Kidney (tissue), 14 donors: ENCODE data around the gene SLC1A2. TPM values are rescaled to one million over a fixed set of nuclear protein-coding genes. Genes with fewer than 3 reads are reported as not detected.

Experiments used
- DNase-seq, 5 donors: peaks; one replicate each; pipeline ENCODE4 v3.0.0-alpha.2; 2013 to 2020
- FAIRE-seq: peaks from 2 replicates; lab custom pipeline; 2012; peaks lifted over from hg19 to GRCh38; lab: Jason Lieb, UNC
- H3K27ac ChIP-seq, 2 donors: one replicate each; pipeline ENCODE4 v1.7.0; 2013; ENCODE audit warnings: low read depth in 2 of 2, low read length in 2 of 2, inconsistent platforms in 1 of 2
- H3K27me3 ChIP-seq: one replicate; pipeline ENCODE4 v1.7.1; 2013; ENCODE audit warnings: low read length, inconsistent platforms; ENCODE audit not compliant: control insufficient read depth, insufficient read depth
- H3K36me3 ChIP-seq, 3 donors: one replicate each; pipeline versions ENCODE4 v1.7.0 to v1.7.1; 2013; ENCODE audit warnings: low read length in 3 of 3, control low read depth in 1 of 3, inconsistent platforms in 1 of 3; ENCODE audit not compliant: insufficient read depth in 3 of 3, control insufficient read depth in 2 of 3
- H3K4me1 ChIP-seq, 3 donors: one replicate each; pipeline versions ENCODE4 v1.7.0 to v1.7.1; 2013; ENCODE audit warnings: low read length in 3 of 3, inconsistent platforms in 1 of 3, low read depth in 1 of 3; ENCODE audit not compliant: control insufficient read depth in 2 of 3, insufficient read depth in 2 of 3
- H3K4me3 ChIP-seq, 3 donors: one replicate each; pipeline versions ENCODE4 v1.7.0 to v1.8.1; 2013; ENCODE audit warnings: low read length in 3 of 3, control low read depth in 1 of 3, inconsistent platforms in 1 of 3
- H3K9ac ChIP-seq, 3 donors: one replicate each; pipeline versions ENCODE4 v1.7.0 to v1.7.1; 2013; ENCODE audit warnings: low read length in 3 of 3, control low read depth in 1 of 3, inconsistent platforms in 1 of 3
- H3K9me3 ChIP-seq, 3 donors: one replicate each; pipeline versions ENCODE4 v1.7.0 to v1.7.1; 2013; ENCODE audit warnings: low read length in 3 of 3, control low read depth in 1 of 3, inconsistent platforms in 1 of 3; ENCODE audit not compliant: control insufficient read depth in 2 of 3, insufficient read depth in 1 of 3
- intact Hi-C: fragments of 100-400 bp; cut with DNase I; formaldehyde crosslinking; loops from one replicate; pipeline ENCODE4 v1.11.1; 2022
- polyA plus RNA-seq: library from polyadenylated mRNA; stranded (reverse); fragments of 350-450 nt; fragmentation: Illumina TruSeq; extraction: RNeasy Lipid Tissue Mini Kit (QIAGEN cat#74804); gene quantifications from one replicate; pipeline ENCODE4 v1.2.3, GENCODE V29; 2014; ENCODE audit warnings: low read depth, low replicate concordance; ENCODE audit not compliant: insufficient read depth
- total RNA-seq: library from RNA; stranded (reverse); fragmentation: NEBNext Ultra II Directional; extraction: Animal tissue kit (Norgen Biotek cat#: 25700); gene quantifications from one replicate; pipeline ENCODE4 v1.2.1, GENCODE V29; 2021
- TF ChIP-seq, protein P1 (sequence below): IDR thresholded peaks from 3 replicates; pipeline ENCODE4 v1.5.1; 2012; ENCODE audit warnings: mild to moderate bottlenecking, moderate library complexity, borderline replicate concordance; ENCODE audit not compliant: insufficient read depth; ENCODE audit errors: extremely low read depth
- donor health status: control.
- donor health status: control.
- donor health status: control.
- donor health status: control.
- donor health status: control.
- donor health status: DM: yes; HTN: yes; CAD: no.
- donor health status: Normal renal cell carcinoma (clear cell type).

The SLC1A2 gene
- total and polyA plus RNA-seq, 2 donors from 2014 or later, result 0.11 to 0.28 TPM

DNA sequence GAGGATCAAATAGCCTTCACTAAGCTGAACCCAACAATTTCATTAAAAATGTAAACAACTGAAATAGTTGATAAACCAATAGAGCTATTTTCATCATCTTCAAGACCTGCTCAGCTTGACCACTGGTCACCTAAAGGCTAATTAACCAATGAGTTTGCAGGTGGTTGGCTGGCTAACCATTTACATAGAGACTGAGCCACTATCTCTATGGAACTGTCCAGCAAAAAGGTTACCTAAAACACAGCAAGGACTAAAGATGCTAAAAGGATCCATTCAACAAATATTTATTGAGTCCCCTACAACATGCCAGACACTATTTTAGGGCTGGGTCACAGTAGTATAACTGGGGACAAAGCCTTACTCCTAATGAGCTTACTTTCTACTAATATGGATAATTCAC lies 156.6 kb downstream of the SLC1A2 start:
- H3K27me3 ChIP-seq, result no peaks in the 10 kb centered on the region
- no peaks in the 10 kb centered on the region for H3K9me3 ChIP-seq
- no peak overlapping the region for H3K27ac ChIP-seq
- H3K9ac ChIP-seq, result no peak overlapping the region
- TF ChIP-seq, protein P1, sequence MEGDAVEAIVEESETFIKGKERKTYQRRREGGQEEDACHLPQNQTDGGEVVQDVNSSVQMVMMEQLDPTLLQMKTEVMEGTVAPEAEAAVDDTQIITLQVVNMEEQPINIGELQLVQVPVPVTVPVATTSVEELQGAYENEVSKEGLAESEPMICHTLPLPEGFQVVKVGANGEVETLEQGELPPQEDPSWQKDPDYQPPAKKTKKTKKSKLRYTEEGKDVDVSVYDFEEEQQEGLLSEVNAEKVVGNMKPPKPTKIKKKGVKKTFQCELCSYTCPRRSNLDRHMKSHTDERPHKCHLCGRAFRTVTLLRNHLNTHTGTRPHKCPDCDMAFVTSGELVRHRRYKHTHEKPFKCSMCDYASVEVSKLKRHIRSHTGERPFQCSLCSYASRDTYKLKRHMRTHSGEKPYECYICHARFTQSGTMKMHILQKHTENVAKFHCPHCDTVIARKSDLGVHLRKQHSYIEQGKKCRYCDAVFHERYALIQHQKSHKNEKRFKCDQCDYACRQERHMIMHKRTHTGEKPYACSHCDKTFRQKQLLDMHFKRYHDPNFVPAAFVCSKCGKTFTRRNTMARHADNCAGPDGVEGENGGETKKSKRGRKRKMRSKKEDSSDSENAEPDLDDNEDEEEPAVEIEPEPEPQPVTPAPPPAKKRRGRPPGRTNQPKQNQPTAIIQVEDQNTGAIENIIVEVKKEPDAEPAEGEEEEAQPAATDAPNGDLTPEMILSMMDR, result no peak
- DNase-seq, result no peak
- H3K4me3 ChIP-seq, result no peak overlapping the region
- no peaks in the 10 kb centered on the region for H3K4me1 ChIP-seq
- intact Hi-C loops, result no loop called here
- no peak for FAIRE-seq
- H3K36me3 ChIP-seq, result no peaks in the 10 kb centered on the region

DNA sequence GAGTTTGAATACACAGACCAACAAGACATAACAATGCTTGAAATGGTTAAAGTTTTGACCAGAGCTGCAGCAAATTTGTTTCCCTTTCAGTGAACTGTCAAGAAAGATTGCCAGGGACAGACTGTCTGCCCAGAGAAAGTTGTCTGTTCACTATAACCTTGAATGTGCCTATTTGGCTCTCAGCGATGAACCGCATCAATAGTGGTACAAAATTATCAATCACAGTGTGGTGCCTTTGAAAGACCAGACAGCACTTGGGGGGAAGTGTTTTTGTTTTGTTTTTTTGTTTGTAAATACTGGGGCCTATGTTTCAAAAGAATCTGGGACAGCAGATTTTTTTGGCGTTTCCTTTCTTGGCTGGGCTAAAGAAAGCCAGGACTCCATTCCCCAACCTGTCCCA lies 157.3 kb downstream of the SLC1A2 start:
- H3K9me3 ChIP-seq, result no peaks in the 10 kb centered on the region
- TF ChIP-seq, protein P1, result no peak
- no peak for FAIRE-seq
- no peaks in the 10 kb centered on the region for H3K36me3 ChIP-seq
- H3K27me3 ChIP-seq, result no peaks in the 10 kb centered on the region
- DNase-seq, result no peak
- intact Hi-C loops, result no loop called here
- no peaks in the 10 kb centered on the region for H3K4me1 ChIP-seq
- H3K27ac ChIP-seq, result no peak overlapping the region
- H3K4me3 ChIP-seq, result no peak overlapping the region
- no peak overlapping the region for H3K9ac ChIP-seq

DNA sequence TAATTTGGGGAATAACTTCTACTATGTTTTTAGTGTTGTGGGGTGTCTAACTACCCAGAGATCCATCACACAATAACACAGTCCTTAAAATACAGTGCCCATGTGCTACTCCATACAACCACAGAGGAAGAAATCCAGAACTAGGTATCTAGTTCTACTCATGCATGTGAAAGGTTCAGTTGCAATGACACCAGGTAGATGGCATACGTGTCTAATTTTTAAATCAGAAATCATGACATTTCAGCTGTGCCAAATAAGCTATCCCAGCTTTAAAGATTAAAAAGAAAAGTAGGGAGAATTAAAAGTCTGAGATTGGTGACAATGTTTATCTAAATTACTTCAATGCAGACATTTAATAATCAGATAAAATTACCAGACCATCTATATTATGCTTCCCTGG lies 158.2 kb downstream of the SLC1A2 start:
- no peak overlapping the region for H3K9ac ChIP-seq
- no peak for FAIRE-seq
- TF ChIP-seq, protein P1, result no peak

DNA sequence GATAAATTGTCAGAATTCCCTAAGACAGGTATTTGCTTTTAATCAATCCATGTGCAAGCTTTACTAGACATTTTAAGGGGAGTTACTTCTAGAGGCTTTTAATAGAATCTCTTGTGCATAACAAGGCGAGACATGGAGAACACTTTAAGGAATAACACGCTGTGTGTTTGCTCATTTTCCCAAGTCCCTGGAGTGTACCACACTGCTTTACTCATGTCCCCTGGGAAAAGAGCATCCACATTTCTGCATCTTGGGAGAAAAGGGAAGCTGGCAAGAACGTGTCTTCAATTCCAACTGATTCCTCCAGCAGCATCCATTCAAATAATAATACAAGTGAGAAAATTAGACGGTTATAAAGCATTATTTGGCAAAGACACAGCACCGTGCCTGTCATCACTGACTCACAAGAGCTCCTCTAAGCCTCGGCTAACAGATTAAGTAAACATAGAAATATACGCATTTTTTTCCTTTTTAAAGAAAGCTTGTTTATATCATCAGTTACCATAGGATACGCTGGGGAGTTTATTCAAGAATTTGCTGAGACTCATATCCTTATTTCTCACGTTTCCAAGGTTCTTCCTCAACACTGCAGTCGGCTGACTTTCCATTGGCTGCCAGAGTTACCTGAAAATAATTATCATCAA lies 158.9 kb downstream of the SLC1A2 start:
- H3K27ac ChIP-seq, result no peak overlapping the region
- no peak overlapping the region for H3K9ac ChIP-seq
- H3K9me3 ChIP-seq, result no peaks in the 10 kb centered on the region
- H3K27me3 ChIP-seq, result no peaks in the 10 kb centered on the region
- intact Hi-C loops, result no loop called here
- H3K4me1 ChIP-seq, result no peaks in the 10 kb centered on the region
- no peak for FAIRE-seq
- no peaks in the 10 kb centered on the region for H3K36me3 ChIP-seq
- TF ChIP-seq, protein P1, result no peak
- H3K4me3 ChIP-seq, result no peak overlapping the region
- DNase-seq, result peak in 1 of 5 donors; percentile 22

More for the DNA sequence above, 158.2 kb downstream of the SLC1A2 start:
- Histone ChIP-seq H3K27me3 (no peaks in the 10 kb centered on the region), H3K4me1 (no peaks in the 10 kb centered on the region), H3K9me3 (no peaks in the 10 kb centered on the region), H3K4me3 (no peak overlapping the region), H3K36me3 (no peaks in the 10 kb centered on the region), H3K27ac (no peak overlapping the region)
- intact Hi-C loops, result no loop called here
- no peak for DNase-seq
